Adrenal gland (tissue), 12 donors: ENCODE results near the gene DENND5B. TPM values are rescaled to one million over a fixed set of nuclear protein-coding genes. Genes with fewer than 3 reads are reported as not detected.

Experiments used
- DNase-seq, 7 donors: peaks; one replicate each; pipeline ENCODE4 v3.0.0-alpha.2; 2019 to 2020
- H3K27ac ChIP-seq, 5 donors: fragments of 200-600 bp; sonication (generic) in 4 of 5; 1 replicate in 3 of 5; 2 replicates in 2 of 5; pipeline versions ENCODE4 v1.5.1 to v1.8.0; 2016 to 2020; ENCODE audit warnings: mild to moderate bottlenecking in 1 of 5
- H3K27me3 ChIP-seq: fragments of 200-600 bp; 2 replicates; pipeline ENCODE4 v1.8.0; 2021
- H3K36me3 ChIP-seq, 2 donors: fragments of 200-600 bp; replicated peaks in 1 of 2; 1 replicate in 1 of 2; 2 replicates in 1 of 2; pipeline versions ENCODE4 v1.5.1 to v1.8.0; 2018 to 2022
- H3K4me1 ChIP-seq, 2 donors: fragments of 200-600 bp; replicated peaks in 1 of 2; 1 replicate in 1 of 2; 2 replicates in 1 of 2; pipeline versions ENCODE4 v1.5.1 to v1.8.0; 2018 to 2021
- H3K4me3 ChIP-seq, 4 donors: fragments of 200-600 bp; sonication (generic) in 3 of 4; one replicate each; pipeline ENCODE4 v1.5.1; 2016 to 2018
- H3K9me3 ChIP-seq, 3 donors: fragments of 200-600 bp; sonication (generic) in 1 of 3; replicated peaks in 1 of 3; 1 replicate in 2 of 3; 2 replicates in 1 of 3; pipeline versions ENCODE4 v1.5.1 to v1.8.0; 2016 to 2021
- POLR2A ChIP-seq, 2 donors: fragments of 450-650 bp; IDR thresholded peaks; one replicate each; pipeline ENCODE4 v1.6.1; 2017; ENCODE audit warnings: antibody characterized with exemption in 2 of 2, mild to moderate bottlenecking in 2 of 2, moderate library complexity in 1 of 2
- WGBS, 4 donors: extraction: QIAGEN DNeasy Blood & Tissue Kit in 2 of 4; methylation state at CpG; one replicate each; pipeline versions ENCODE4 v1.1.5 to v1.1.7; 2013 to 2017; 5-methylcytosine and 5-hydroxymethylcytosine counted together
- intact Hi-C, 2 donors: fragments of 100-400 bp; cut with DNase I; formaldehyde crosslinking; loops; one replicate each; pipeline versions ENCODE4 v1.14.1 to v1.15.0; 2022 to 2023
- polyA plus RNA-seq, 3 donors: library from polyadenylated mRNA; stranded (reverse); fragments of 200-250 nt in 2 of 3; fragments of 350-450 nt in 1 of 3; fragmentation: Illumina TruSeq in 1 of 3; extraction: RNeasy Lipid Tissue Mini Kit (QIAGEN cat#74804) in 1 of 3; gene quantifications; one replicate each; pipeline ENCODE4 v1.2.3, GENCODE V29; 2013 to 2014
- total RNA-seq, 9 donors: library from RNA; depleted of rRNA in 4 of 9; stranded (reverse); fragments of >200 nt in 4 of 9; fragments of 120-200 nt in 1 of 9; fragmentation: NEBNext Ultra II Directional in 1 of 9; extraction: Animal tissue kit (Norgen Biotek cat#: 25700) in 1 of 9; gene quantifications; one replicate each; pipeline versions ENCODE4 v1.1.0 to v1.2.4, GENCODE V29; 2013 to 2023
- TF ChIP-seq, protein P1 (sequence below), 6 experiments: fragments of 450-650 bp in 4 of 6; fragments of 200-600 bp in 2 of 6; sonication (generic) in 1 of 6; IDR thresholded peaks; 1 replicate in 5 of 6; 2 replicates in 1 of 6; pipeline versions ENCODE4 v1.5.1 to v1.8.0; 2016 to 2021; ENCODE audit warnings: antibody characterized with exemption in 6 of 6, mild to moderate bottlenecking in 2 of 6, moderate library complexity in 1 of 6
- donor health status: healthy with polysubstance abuse.
- donor health status: Bipolar disorder and iron deficiency.
- donor health status: DM: yes; HTN: yes; CAD: no.
- donor health status: DM: no; HTN: no; CAD: no.
- donor health status: DM: no; HTN: no; CAD: no.
- donor health status: DM: yes; HTN: yes; CAD: no.

The DENND5B gene
- total and polyA plus RNA-seq, 12 donors = 4.2 to 32.5 (median 23.0) TPM

DNA sequence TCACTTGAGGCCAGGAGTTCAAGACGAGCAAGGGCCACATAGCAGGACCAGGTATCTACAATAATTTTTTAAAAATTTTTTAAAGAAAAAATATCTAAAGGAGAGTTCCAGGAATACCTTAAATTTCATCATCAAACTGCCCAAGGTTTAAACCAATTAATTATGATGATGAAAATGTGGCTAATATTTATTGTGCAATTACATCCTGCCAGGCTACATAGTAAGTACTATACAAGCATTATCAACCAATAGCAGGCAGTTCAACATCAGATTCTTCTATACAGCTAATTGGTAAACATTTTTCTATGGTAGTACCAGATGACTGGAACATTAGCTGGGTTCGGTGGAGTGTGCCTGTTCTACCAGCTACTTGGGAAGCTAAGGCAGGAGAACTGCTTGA lies 24.4 kb downstream of the DENND5B start:
- no peak for DNase-seq
- Histone ChIP-seq H3K4me1 (peaks cover 8 to 26% of the 10 kb centered on the region in 2 donors), H3K9me3 (no peaks in the 10 kb centered on the region), H3K27ac (no peak overlapping the region), H3K4me3 (no peak overlapping the region), H3K36me3 (no peaks in the 10 kb centered on the region), H3K27me3 (no peaks in the 10 kb centered on the region)
- intact Hi-C loops = no loop called here
- WGBS, 4 donors = 89 to 98% (median 94%) methylated on average over 2 of the region's 2 CpGs
- TF ChIP-seq, protein P1, sequence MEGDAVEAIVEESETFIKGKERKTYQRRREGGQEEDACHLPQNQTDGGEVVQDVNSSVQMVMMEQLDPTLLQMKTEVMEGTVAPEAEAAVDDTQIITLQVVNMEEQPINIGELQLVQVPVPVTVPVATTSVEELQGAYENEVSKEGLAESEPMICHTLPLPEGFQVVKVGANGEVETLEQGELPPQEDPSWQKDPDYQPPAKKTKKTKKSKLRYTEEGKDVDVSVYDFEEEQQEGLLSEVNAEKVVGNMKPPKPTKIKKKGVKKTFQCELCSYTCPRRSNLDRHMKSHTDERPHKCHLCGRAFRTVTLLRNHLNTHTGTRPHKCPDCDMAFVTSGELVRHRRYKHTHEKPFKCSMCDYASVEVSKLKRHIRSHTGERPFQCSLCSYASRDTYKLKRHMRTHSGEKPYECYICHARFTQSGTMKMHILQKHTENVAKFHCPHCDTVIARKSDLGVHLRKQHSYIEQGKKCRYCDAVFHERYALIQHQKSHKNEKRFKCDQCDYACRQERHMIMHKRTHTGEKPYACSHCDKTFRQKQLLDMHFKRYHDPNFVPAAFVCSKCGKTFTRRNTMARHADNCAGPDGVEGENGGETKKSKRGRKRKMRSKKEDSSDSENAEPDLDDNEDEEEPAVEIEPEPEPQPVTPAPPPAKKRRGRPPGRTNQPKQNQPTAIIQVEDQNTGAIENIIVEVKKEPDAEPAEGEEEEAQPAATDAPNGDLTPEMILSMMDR (IDR thresholded peaks at IDR 0.05) = no peak
- TF ChIP-seq POLR2A (IDR thresholded peaks at IDR 0.05) = no peak

DNA sequence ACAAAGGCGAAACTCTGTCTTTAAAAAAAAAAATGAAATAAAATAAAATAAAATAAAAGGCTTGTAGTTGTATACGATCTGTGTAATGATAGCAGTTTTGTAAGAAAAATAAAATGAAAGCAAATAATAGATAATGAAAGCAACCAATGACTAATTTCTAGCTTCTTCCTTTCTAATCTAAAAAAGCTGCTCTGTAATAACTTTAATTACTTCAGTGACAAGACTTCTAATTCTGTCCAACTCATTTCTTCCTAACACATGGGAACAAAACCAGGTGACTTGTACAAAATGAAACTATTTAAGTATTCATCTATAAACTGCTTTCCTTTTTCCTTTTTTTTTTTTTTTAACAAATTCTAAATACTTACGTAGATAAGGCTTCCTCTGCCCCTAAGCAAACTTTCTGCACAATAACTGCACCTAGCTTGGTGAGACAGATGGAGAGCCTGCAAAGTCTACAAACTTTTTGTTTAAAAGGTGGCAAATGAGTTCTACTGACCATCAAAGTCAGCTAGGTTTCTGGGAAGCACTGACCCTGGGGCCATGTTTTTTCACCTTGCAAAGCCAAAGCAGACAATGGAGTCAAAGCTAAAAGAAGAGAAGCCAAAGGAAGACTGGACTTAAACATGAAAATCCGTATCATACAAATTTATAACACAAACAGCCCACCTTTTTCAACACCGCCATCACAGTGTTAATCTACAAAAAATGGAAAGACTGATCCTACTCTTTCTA lies 28.2 kb downstream of the DENND5B start:
- Histone ChIP-seq H3K4me3 (no peak overlapping the region), H3K27me3 (no peaks in the 10 kb centered on the region), H3K9me3 (no peaks in the 10 kb centered on the region), H3K36me3 (no peaks in the 10 kb centered on the region), H3K27ac (no peak overlapping the region), H3K4me1 (peaks cover 0 to 24% of the 10 kb centered on the region in 2 donors)
- no peak for TF ChIP-seq POLR2A (IDR thresholded peaks at IDR 0.05)
- TF ChIP-seq, protein P1 (IDR thresholded peaks at IDR 0.05) = no peak
- no peak for DNase-seq
- 85 to 90% (median 88%) methylated on average over 5 of the region's 5 CpGs for WGBS, 4 donors
- intact Hi-C loops = no loop called here

DNA sequence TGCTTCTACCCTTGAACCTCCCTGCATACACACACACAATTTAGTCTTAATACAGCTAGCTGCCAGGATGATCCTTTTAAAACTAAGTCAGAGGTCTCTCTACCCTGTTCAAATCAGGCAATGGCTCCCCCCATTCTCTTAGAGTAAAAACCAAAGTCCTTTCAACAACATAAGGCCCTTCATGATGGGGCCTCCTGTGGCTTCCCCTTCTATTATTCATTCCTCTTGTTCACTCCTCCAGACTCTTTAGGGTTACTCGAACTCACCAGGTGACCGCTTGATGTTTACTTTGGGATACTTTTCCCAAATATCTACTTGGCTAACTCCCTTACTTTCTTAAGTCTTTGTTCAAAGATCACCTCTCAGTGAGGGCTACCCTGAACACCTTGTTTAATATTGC lies 30.4 kb downstream of the DENND5B start:
- TF ChIP-seq, protein P1 (IDR thresholded peaks at IDR 0.05) = no peak
- no peak for TF ChIP-seq POLR2A (IDR thresholded peaks at IDR 0.05)
- H3K27me3 ChIP-seq = no peaks in the 10 kb centered on the region
- no peaks in the 10 kb centered on the region for H3K36me3 ChIP-seq
- H3K9me3 ChIP-seq = no peaks in the 10 kb centered on the region
- intact Hi-C loops = no loop called here
- no peak overlapping the region for H3K27ac ChIP-seq
- peaks cover 0 to 24% of the 10 kb centered on the region in 2 donors for H3K4me1 ChIP-seq
- DNase-seq = no peak
- 90 to 98% (median 95%) methylated on average over 2 of the region's 2 CpGs for WGBS, 4 donors
- no peak overlapping the region for H3K4me3 ChIP-seq

DNA sequence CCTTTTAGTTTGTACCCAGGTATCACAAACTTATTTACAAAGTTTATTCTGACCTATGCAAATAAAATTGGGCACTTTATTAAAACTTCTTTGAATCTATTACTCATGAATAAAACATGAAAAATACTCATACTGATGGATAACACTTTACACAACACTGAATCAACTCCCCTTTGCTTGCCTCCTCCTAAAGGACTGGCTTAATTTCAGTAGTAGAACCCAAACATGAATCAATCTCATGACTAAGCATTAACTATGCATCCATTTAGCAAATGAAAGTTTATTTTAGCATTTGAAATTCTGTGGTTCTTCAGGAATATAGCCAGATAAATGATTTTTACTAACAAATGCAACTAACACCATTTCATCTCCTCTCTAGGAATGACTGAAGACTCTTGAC lies 32.4 kb downstream of the DENND5B start:
- no peaks in the 10 kb centered on the region for H3K36me3 ChIP-seq
- intact Hi-C loops = no loop called here
- no peaks in the 10 kb centered on the region for H3K9me3 ChIP-seq
- no peak overlapping the region for H3K4me3 ChIP-seq
- no peaks in the 10 kb centered on the region for H3K27me3 ChIP-seq
- peaks cover 0 to 24% of the 10 kb centered on the region in 2 donors for H3K4me1 ChIP-seq
- TF ChIP-seq, protein P1 (IDR thresholded peaks at IDR 0.05) = no peak
- no peak for TF ChIP-seq POLR2A (IDR thresholded peaks at IDR 0.05)
- no peak for DNase-seq
- no peak overlapping the region for H3K27ac ChIP-seq
